NCI-H187 (cell line): Measurements from ENCODE around the gene FAM117B.
"Not testable (repeated sequence)": the region's sequence is repeated elsewhere in the genome, so short reads cannot be mapped to it uniquely, and the experiment has no call there.

Experiments
- DNase-seq, 2 experiments: peaks; one replicate each; lab custom pipeline; 2025; lab: John Stamatoyannopoulos, UW

Gene FAM117B

DNA sequence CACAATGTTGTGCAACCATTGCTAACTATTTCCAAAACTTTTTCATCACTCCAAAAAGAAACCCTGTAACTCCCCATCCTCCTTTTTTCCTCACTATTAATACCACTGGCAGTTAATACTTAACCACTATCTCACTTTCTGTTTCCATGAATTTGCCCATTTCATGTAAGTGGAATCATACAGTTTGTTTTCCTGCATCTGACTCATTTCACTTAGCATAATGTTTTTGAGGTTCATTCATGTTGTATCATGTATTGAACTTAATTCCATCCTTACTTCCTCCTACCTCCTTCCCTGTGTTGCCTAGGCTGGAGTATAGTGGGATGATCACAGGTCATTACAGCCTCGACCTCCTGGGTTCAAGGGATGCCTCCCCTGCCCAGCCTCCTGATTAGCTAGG lies 68.3 kb downstream of the FAM117B start:
- no peak for DNase-seq

DNA sequence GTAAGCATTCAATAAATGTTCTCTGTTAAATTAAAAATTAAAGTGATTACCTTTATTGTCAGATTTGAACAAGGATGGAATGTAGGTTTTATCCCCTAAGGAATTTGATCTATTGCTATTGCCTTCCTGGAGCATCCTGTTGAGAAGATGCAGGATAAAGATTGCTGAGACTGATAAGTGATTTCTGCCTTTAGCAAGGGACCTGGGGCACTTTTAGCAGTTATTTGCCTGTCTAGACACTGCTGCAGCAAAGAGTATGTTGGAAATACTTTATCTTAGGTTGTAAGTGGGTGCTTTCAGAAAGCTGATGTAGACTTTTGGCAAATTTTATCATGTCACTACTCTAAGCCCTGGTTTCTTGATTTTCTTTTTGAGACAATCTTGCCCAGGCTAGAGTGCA lies 69.5 kb downstream of the FAM117B start:
- no peak for DNase-seq

DNA sequence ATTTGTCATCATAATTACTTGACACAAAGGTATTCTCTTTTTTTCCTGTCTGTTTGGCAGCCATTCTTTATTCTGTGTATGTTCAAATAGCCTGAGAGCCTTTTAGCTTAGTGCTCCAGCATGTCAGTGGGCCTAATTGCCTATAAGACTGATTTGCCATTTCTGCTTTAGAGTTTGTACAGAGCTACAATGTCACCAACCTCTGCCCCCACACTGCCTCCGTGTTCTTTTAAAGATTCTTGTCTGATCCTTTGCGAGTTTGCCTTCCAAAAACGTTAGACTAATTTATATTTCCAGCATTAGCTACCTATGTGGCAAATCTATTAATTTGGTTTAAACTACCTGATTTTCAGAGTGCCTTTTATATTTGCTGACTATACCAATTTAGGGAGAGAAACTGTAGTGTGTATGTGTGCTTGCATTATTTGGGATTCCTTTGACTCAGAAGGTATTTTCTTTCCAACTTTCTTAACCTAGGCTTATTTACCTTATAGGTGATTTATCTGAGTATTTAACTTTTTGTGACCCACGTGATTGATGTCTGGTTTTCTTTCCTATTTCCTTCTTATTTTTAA lies 70.8 kb downstream of the FAM117B start:
- no peak for DNase-seq

DNA sequence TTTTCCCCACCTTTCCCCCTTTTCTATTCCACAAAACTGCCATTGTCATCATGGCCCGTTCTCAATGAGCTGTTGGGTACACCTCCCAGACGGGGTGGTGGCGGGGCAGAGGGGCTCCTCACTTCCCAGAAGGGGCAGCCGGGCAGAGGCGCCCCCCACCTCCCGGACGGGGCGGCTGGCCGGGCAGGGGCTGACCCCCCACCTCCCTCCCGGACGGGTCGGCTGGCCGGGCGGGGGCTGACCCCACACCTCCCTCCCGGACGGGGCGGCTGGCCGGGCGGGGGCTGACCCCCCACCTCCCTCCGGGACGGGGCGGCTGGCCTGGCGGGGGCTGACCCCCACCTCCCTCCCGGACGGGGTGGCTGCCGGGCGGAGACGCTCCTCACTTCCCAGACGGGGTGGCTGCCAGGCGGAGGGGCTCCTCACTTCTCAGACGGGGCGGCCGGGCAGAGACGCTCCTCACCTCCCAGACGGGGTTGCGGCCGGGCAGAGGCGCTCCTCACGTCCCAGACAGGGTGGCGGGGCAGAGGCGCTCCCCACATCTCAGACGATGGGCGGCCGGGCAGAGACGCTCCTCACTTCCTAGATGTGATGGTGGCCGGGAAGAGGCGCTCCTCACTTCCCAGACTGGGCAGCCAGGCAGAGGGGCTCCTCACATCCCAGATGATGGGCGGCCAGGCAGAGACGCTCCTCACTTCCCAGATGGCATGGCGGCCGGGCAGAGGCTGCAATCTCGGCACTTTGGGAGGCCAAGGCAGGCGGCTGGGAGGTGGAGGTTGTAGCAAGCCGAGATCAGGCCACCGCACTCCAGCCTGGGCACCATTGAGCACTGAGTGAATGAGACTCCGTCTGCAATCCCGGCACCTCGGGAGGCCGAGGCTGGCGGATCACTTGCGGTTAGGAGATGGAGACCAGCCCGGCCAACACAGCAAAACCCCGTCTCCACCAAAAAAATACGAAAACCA lies 80.5 kb downstream of the FAM117B start:
- not testable (repeated sequence) for DNase-seq

DNA sequence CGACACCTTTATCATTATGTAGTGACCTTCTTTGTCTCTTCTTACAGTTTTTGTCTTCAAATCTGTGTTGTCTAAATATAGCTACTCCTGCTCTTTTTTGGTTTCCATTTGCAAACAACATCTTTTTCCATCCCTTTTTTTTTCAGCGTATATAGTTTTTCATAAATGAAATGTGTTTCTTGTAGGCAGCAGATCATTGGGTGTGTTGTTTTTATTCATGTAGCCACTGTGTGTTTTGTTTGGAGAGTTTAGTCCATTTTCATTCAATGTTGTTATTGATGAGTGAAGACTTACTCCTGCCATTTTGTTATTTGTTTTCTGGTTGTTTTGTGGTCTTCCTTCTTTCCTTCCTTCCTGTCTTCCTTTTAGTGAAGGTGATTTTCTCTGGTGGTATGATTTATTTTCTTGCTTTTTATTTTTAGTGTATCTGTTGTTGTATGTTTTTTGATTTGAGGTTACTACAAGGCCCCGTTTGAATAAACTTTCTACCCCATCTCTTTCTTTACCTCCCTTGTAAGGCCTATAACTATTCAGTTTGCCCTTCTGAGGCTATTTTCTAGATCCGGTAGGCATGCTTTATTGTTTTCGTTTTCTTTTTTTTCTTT lies 81.4 kb downstream of the FAM117B start:
- DNase-seq = no peak

DNA sequence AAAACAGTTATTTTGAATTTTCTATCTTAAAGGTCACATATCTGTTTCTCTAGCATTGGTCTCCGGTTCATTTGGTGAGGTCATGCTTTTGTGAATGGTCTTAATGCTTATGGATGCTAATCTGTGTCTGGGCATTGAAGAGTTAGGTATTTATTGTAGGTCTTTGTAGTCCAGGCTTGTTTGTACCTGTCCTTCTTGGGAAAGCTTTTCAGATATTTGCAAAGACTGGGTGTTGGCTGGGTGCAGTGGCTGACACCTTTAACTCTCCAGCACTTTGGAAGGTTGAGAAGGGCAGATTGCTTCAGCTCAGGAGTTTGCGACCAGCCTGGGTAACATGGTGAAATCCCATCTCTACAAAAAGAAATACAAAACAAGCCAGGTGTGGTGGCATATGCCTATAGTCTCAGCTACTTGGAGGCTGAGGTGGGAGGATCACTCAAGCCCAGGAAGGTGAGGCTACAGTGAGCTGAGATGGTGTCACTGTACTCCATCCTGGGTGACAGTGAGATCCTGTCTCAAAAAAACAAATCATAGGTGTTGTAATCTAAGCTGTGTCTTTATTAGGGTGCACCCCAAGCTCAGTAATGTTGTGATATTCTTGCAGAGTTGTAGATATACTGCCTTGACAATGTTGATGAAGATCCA lies 82.3 kb downstream of the FAM117B start:
- no peak for DNase-seq

DNA sequence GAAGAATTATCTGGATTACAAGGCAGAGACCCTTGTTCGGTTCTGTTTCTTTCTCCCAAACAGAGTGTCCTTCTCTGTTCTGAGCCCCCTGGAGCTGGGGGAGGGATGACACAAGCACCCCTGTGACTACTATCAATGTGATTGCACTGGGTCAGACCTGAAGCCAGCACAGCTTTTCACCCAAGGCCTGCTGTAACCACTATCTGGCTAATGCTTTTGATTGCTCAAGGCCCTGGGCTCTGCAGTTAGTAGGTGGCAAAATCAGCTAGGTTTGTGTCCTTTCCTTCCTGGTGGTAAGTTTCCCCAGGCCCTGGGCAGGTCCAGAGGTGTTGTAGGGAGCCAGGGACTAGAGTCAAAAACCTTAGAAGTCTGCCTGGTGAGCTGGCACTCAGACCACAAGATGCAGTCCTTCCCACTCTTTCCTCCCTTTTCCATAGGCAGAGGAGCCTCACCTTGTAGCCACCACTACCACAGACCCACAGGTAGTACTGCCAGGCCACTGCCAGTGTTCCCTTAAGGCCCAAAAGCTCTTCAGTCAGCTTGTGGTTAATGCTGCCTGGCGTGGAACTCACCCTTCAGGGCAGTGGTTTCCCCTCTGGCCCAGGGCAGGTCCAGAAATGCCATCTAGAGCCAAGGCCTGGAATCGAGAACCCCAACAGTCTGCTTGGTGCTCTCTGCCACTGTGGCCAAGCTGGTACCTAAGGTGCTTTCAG lies 83.0 kb downstream of the FAM117B start:
- DNase-seq = no peak

DNA sequence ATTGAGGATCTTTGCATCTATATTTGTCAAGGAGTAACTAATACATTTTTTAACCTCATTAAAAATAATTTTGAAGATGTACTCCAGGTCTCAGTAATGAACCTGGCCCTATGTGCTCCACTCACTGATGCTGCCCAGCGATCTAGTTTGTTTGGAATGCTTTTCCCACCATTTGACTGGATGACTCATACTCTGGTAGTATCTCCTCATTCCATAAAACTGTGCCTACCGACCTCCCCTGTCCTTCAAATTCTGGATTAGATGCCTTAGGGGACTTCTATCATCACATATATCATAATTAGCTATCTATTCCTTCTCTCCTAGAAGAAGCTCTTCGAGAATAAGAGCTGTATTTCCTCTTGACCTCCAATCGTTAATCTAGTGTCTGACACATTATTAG lies 83.8 kb downstream of the FAM117B start:
- DNase-seq = no peak

DNA sequence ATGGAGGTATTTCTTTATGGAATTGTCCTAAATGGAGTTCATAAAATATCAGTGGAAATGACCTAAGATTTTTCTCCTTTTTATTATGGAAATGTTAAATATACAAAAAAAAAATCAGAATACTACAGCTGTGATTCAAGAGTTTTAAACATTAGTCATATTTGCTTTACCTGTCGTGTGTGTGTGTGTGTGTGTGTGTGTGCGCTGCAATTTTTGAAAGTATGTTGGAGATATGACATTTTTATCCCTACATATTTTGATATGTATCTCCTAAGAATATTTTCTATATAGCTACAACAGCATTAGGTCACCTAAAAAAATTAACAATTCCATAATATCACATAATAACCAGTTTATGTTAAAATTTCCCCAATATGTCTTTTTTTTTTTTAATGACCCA lies 85.5 kb downstream of the FAM117B start:
- no peak for DNase-seq

DNA sequence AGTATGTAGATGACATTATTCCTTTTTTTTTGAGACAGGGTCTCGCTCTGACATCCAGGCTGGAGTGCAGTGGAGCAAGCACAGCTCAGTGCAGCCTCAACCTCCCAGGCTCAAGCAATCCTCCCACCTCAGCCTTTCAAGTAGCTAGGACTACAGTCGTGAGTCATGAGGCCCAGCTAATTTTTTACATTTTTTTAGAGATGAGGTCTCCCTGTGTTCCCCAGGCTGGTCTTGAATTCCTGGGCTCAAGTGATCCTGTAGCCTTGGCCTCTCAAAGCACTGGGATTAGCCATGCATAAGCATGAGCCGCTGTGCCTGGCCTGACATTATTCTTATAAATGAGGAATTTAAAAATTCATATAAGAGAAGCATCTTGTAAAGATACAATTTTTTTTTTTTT lies 86.9 kb downstream of the FAM117B start:
- DNase-seq = no peak

DNA sequence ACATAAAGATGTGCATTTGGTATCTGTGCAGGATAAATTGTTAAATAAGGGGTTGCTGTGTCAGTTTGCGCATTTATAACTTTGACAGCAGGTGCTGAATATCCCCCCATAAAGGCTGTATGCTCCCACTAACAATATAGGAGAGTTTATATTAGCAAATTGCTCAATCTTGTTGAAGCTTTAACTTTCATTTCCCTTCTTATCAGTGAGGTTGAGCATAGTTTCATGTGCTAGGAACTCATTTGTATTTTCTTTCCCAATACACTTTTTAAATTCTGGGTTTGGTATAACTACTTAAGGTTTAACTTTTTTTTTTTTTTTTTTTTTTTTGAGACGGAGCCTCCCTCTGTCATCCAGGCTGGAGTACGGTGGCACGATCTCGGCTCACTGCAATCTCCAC lies 89.0 kb downstream of the FAM117B start:
- no peak for DNase-seq

DNA sequence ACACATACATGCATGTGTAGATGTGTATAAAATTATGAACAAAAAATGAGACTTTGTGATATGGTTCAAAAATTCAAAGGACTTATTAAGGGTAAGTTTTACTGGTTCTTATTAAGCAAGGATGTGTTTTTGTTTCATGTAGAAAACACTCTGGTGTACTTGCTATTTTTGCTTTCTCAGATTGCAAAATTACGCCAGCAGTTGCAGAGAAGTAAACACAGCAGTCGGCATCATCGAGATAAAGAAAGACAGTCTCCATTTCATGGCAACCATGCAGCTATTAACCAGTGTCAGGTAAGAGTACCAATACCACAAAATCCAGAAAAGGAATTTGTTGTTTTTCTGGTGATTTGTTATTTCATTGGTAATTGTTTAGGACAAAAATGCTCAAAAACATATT lies 91.3 kb downstream of the FAM117B start:
- DNase-seq = no peak

DNA sequence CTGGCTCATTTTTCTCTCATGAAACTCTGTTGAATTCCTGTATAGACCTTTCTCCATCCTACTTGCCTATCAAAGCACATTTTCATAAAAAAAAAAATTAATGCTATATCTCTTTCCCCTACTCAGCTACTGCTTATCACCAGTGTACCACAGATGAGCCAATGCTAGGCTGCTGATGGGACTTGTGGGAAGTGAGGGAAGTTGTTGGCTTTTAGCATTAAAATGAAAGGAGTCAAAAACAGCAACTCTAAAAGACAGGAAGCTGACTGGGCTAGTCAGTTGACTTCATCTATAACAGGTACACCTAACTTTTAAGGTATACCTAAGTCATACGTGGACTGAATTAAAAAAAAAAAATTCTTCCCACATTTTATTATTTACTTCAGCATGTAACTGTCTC lies 102.1 kb downstream of the FAM117B start:
- DNase-seq = no peak

DNA sequence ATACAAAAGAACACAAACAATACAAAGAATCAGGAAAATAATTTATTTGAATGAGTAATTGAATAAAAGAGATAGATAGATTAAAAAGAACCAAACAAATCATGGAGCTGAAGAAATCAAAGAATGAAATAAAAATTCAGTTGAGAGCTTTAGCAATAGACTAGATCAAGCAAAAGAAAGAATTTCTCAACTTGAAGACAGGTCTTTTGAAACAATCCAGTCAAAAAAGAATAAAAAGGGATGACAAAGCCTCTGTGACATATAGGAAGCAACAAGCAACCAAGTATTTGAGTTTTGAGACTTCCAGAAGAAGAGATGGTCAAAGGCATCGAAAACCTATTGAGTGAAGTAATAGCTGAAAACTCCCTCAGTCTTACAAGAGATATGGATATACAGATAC lies 108.8 kb downstream of the FAM117B start:
- DNase-seq = no peak

DNA sequence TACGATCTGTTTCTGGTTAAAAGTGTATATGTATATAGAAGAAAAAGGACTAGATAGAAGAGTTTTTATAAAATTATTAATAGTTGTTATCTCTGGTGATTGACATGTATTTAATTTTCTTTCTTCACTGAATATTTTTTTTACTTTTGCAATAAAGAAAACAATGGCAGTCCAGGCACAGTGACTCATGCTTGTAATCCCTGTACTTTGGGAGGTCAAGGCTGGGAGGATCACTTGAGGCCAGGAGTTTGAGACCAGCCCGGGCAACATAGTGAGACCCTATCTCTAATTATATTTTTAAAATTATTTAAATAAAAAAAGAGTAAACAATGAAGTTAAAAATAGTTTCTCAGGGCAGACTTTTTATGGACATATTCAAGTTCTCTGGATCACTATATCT lies 114.7 kb downstream of the FAM117B start:
- DNase-seq = no peak

DNA sequence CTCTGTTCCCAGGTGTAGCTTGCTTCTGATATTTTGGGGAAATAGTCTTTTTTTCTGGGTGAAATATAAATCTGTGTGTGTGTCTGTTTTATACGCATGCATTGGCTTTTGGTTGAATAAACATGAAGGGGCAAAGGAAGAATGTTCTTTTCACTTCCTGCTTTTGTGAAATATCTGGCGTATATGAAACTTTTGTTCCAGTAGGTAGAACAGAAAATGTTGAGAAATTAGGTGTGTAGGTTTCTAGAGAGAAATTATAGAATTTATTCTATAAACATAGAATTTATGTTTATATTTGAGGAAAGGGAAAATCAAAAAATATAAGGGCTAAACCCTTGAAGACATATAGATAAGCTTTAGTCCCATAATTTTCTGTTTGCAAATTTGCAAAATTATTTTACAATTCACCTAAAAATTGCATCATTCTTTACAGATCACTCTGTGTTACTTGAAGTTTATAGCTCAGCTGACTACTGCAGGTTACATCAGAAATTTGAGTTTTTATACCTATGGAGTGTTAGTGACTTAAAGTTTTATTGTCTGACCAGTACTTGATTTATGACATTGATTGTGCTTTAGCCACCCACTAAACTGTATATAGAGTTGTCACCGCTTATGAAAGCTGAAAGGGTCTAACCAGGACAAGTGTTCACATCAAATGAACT lies 116.1 kb downstream of the FAM117B start:
- no peak for DNase-seq

DNA sequence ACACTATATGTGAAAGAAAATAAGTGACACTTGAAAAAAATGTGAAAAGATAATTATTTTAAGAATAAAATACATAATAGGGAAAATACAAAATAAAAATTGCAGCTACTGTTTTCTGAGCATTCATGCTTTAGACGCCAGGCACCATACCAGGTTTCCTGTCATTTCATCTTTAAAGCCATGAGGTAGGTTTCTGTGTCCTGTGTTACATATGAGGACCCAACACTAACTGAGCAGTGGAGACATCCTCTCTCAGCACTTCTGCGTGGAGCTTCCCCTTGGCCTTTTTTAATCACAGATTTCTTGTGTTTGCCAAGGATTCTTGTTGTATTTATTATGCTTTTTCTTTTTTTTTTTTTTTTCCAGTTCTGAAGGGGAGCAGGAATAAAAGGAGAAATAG lies 117.3 kb downstream of the FAM117B start:
- DNase-seq = no peak

DNA sequence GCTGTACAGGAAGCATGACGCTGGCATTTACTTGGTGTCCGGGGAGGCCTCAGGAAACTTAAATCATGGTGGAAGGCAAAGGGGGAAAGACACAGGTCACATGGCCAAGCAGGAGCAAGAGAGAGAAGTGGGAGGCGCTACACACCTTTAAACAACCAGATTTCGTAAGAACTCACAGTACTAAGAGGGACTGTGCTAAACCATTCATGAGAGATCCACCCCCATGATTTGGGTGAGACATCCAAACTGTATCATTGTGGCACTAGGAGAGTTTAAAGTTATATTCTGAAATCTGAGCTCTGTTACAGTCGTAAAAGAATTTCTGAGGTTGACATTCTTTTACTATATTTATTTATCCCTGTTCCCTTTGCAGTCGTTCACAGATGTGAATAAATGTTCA lies 120.2 kb downstream of the FAM117B start:
- DNase-seq = no peak

DNA sequence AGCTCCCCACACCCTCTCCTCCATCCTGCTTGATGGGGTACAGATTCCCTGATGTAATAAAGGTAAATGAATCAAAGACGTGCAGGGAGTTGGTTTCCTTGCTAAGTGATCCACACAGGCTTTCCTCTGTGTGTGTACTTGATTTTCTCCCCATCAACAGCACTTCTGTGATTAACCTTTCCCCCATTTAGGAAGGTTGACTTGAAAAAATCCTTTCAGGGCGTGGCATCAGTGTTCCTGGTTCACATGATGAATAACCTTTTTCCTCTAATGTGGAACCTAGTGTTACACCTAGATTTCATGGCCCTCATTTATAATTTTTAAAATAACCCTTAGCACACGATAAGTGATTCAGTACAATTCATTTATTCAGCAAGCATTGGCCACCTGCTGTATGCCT lies 121.8 kb downstream of the FAM117B start:
- DNase-seq = no peak

DNA sequence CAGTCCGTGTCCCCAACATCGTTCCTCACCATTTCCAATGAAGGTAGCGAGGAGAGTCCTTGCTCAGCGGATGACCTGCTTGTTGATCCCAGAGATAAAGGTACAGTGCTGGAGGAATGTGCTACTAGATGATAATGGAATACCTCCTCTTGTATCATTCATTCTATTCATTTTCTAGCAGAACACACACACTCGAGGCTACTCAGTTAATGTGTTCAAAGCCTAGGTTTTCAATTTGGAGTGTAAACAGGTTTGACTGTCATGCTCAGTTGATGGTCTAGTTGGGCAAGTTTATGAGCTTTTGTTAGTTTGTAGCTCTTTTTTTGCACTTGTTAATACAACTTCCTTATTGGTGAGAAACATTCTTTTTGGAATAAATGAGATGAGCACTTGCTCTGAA lies 122.6 kb downstream of the FAM117B start:
- DNase-seq = no peak

DNA sequence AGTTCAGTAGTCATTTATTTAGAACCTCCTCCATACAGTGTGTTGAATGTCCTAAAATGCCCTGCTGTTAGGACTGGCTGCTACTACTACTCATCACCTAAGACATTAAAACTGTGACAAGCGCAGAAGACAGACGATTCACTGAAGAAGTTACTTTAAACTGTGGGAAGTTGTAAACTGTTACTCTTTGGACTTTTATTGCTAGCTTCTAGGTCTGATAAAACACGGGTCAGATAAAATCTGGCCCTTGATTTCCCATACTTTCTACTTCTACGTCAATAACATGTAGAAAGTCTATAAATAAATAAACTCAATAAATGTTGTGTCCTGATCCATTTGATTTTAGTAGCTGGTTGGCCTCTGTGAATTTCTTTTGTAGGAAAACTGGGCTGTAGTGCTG lies 123.4 kb downstream of the FAM117B start:
- no peak for DNase-seq

DNA sequence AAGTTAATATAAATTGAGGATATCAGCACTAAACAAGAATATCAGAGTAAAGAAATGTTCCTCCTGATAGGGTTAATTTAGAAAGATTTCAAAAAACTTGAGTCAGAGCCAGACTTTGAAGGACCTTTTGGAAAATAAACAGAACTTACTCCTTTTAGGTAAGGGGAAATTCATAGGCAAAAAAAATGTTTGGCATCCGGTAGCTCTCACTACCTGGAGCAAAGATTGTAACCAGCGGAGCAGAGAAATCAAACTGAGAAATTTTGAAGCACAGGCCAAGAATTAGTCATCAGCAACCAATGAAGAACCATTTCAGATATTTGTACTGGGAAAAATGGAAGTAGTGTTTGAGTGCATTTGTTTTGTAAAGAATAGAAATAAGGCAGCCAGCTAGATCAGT lies 123.8 kb downstream of the FAM117B start:
- no peak for DNase-seq
